ENCODE results near the gene BTD.

- TF ChIP-seq MAX (IDR thresholded peaks at IDR 0.05): no peak
- no peak for TF ChIP-seq FOXM1 (IDR thresholded peaks at IDR 0.05; ENCODE audit: borderline replicate concordance, low read depth)
- no peak for TF ChIP-seq YY1 (IDR thresholded peaks at IDR 0.05; ENCODE audit: low read depth)
- TF ChIP-seq, protein P1, sequence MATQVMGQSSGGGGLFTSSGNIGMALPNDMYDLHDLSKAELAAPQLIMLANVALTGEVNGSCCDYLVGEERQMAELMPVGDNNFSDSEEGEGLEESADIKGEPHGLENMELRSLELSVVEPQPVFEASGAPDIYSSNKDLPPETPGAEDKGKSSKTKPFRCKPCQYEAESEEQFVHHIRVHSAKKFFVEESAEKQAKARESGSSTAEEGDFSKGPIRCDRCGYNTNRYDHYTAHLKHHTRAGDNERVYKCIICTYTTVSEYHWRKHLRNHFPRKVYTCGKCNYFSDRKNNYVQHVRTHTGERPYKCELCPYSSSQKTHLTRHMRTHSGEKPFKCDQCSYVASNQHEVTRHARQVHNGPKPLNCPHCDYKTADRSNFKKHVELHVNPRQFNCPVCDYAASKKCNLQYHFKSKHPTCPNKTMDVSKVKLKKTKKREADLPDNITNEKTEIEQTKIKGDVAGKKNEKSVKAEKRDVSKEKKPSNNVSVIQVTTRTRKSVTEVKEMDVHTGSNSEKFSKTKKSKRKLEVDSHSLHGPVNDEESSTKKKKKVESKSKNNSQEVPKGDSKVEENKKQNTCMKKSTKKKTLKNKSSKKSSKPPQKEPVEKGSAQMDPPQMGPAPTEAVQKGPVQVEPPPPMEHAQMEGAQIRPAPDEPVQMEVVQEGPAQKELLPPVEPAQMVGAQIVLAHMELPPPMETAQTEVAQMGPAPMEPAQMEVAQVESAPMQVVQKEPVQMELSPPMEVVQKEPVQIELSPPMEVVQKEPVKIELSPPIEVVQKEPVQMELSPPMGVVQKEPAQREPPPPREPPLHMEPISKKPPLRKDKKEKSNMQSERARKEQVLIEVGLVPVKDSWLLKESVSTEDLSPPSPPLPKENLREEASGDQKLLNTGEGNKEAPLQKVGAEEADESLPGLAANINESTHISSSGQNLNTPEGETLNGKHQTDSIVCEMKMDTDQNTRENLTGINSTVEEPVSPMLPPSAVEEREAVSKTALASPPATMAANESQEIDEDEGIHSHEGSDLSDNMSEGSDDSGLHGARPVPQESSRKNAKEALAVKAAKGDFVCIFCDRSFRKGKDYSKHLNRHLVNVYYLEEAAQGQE (IDR thresholded peaks at IDR 0.05; ENCODE audit: low read depth): no peak
- TF ChIP-seq TAF1 (IDR thresholded peaks at IDR 0.05; ENCODE audit: low read depth): no peak
- no peak for TF ChIP-seq TEAD4 (IDR thresholded peaks at IDR 0.05)
- TF ChIP-seq EP300 (IDR thresholded peaks at IDR 0.05; ENCODE audit: borderline replicate concordance): no peak
- TF ChIP-seq CEBPB (IDR thresholded peaks at IDR 0.05): no peak
Measured at GRCh38 chr3:15667484-15667883, 65.9 kb downstream of the BTD start.

Measured in Ishikawa (cell line).